C4-2B (cell line): Measurements from ENCODE around the gene CCDC175.

ENCODE experiments used
- ZFX ChIP-seq: fragments of 450-650 bp; IDR thresholded peaks from 2 replicates; pipeline ENCODE4 v1.6.1; 2017
- TF ChIP-seq, protein P1 (sequence below): fragments of 450-650 bp; conservative IDR thresholded peaks from 2 replicates; pipeline ENCODE4 v1.5.1; 2017; ENCODE audit warnings: mild to moderate bottlenecking

DNA sequence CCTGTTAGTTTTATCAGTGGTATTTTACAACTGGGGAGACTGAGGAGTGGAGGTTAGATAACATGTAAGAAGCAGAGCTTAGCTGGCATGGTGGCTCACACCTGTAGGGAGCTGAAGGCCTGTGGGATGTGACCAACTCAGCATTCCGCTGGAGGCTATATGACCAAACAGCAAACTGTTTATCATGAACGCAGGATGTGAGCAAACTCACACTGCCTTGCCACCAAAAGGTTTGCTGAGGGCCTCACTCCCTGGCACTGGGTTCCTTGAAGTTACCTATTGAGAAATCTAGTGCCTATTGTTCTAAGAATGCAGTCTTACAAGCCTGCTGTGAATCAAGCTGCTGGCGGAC lies 68.9 kb downstream of the CCDC175 start:
- TF ChIP-seq, protein P1, sequence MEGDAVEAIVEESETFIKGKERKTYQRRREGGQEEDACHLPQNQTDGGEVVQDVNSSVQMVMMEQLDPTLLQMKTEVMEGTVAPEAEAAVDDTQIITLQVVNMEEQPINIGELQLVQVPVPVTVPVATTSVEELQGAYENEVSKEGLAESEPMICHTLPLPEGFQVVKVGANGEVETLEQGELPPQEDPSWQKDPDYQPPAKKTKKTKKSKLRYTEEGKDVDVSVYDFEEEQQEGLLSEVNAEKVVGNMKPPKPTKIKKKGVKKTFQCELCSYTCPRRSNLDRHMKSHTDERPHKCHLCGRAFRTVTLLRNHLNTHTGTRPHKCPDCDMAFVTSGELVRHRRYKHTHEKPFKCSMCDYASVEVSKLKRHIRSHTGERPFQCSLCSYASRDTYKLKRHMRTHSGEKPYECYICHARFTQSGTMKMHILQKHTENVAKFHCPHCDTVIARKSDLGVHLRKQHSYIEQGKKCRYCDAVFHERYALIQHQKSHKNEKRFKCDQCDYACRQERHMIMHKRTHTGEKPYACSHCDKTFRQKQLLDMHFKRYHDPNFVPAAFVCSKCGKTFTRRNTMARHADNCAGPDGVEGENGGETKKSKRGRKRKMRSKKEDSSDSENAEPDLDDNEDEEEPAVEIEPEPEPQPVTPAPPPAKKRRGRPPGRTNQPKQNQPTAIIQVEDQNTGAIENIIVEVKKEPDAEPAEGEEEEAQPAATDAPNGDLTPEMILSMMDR, result no peak; the same call in 1 of the 2 replicates
- TF ChIP-seq ZFX, result no peak
